ENCODE data around the gene NGF. TPM values are rescaled to one million over a fixed set of nuclear protein-coding genes. Genes with fewer than 3 reads are reported as not detected.

Gene NGF
- total and polyA plus RNA-seq, 2 of the 4 experiments (the other 2 are of a cell fraction) = 12.5 to 21.7 TPM

DNA sequence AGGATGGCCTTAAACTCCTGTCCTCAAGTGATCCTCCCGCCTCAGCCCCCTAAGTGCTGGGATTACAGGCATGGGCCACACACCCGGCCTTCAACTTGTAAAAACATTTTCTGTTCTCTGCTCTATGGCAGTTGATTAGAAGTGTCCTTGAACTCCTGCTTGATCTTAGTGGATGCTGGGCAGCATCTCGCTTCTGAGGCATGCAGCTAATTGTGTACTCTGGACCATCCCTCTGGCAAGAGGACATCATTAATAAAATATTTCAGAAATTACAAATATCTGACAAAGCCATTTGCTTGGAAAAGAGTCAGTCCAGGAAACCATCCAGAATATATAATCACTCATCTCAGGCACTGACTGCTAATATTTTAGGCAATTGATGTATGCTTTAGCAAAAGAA is 8.1 kb downstream of the NGF start:
- H2AFZ ChIP-seq (replicated peaks; ENCODE audit: low read length, poor library complexity) = no peak overlapping the region
- WGBS, 2 experiments (ENCODE audit: extremely low coverage in 2 of 2, insufficient read length in 1 of 2) = no CpG with 5 or more reads among the region's 3 CpGs
- H3K9me3 ChIP-seq (ENCODE audit: control insufficient read depth, insufficient read depth, low read length) = no peaks in the 10 kb centered on the region
- peaks cover 8 to 30% of the 10 kb centered on the region in 2 experiments; a peak in 3 of 4 replicates for H3K79me1 ChIP-seq (ENCODE audit: low read depth in 1 of 2, low read length in 2 of 2)
- H4K5ac ChIP-seq (ENCODE audit: low read depth, low read length) = no peak overlapping the region
- ChIA-PET POLR2A (ENCODE audit: unreplicated experiment) (no interaction called here), CTCF (no interaction called here)
- peak; percentile 50 for ATAC-seq (ENCODE audit: low read depth)
- H2BK120ac ChIP-seq (ENCODE audit: low read depth, low read length) = peak overlapping the region; percentile 83
- H3K4me2 ChIP-seq (ENCODE audit: low read depth, low read length) = peak overlapping the region; percentile 48; the same call in 1 of the 2 replicates
- peak overlapping the region; percentile 22; the same call in 1 of the 2 replicates for H3K18ac ChIP-seq (ENCODE audit: low read depth, low read length)
- H3K9me1 ChIP-seq (ENCODE audit: insufficient read depth, low read length) = peaks cover 12% of the 10 kb centered on the region
- peak overlapping the region; percentile 87 for H2BK5ac ChIP-seq (ENCODE audit: low read depth, low read length, poor library complexity, severe bottlenecking)
- H3K27me3 ChIP-seq (ENCODE audit: control insufficient read depth, insufficient read depth, low read length) = no peaks in the 10 kb centered on the region
- peak; percentile 46 for DNase-seq
- H4K8ac ChIP-seq (ENCODE audit: low read depth in 2 of 2, low read length in 2 of 2) = peak overlapping the region in 1 of 2 experiments; percentile 80; a peak in 3 of 4 replicates
- peak overlapping the region; percentile 45; the same call in 1 of the 2 replicates for H4K91ac ChIP-seq (ENCODE audit: insufficient read depth, low read depth, low read length)
- peak overlapping the region; percentile 46 for H3K23ac ChIP-seq (ENCODE audit: low read depth, low read length)
- peak overlapping the region; percentile 77 for H2BK20ac ChIP-seq (ENCODE audit: low read depth, low read length)
- dilution Hi-C loops (cut with HindIII; ENCODE audit: low sequenced_read_pairs, unreplicated experiment) = no loop called here
- BruUV-seq (replicated peaks) = no TSS peak
- H3K4ac ChIP-seq (ENCODE audit: low read depth, low read length) = peak overlapping the region; percentile 82
- in situ Hi-C loops (cut with MboI; ENCODE audit: low sequenced_read_pairs) = loop anchor here (10.0 kb wide), 1 partner anchor 155 kb away; no protein-coding TSS in a partner anchor
- H3K9ac ChIP-seq (ENCODE audit: low read depth, low read length) = no peak overlapping the region; the same call in 1 of the 2 replicates
- H4K20me1 ChIP-seq (ENCODE audit: insufficient read depth, low read length) = no peaks in the 10 kb centered on the region
- H3K27ac ChIP-seq (ENCODE audit: insufficient read depth, low read length) = peak overlapping the region; percentile 53
- no peak overlapping the region for H3K14ac ChIP-seq (replicated peaks; ENCODE audit: low read depth, low read length)
- peak overlapping the region; percentile 11; the same call in 1 of the 3 replicates for H2BK15ac ChIP-seq (ENCODE audit: low read depth, low read length)
- H3K56ac ChIP-seq (ENCODE audit: extremely low read depth, insufficient read depth, low read length) = peak overlapping the region; percentile 91; the same call in 1 of the 2 replicates
- no peaks in the 10 kb centered on the region for H3K36me3 ChIP-seq (ENCODE audit: control insufficient read depth, insufficient read depth, low read length)
- TF ChIP-seq SMC3 (IDR thresholded peaks at IDR 0.05; ENCODE audit: low read depth, low read length) (no peak), MAZ (IDR thresholded peaks at IDR 0.05; ENCODE audit: borderline replicate concordance, low read depth, low read length) (no peak), CHD1 (IDR thresholded peaks at IDR 0.05; ENCODE audit: low read depth, low read length) (no peak), CEBPB (IDR thresholded peaks at IDR 0.05; ENCODE audit: low read depth, low read length) (no peak), MAFK (IDR thresholded peaks at IDR 0.05; ENCODE audit: low read depth, low read length) (no peak), FOS (IDR thresholded peaks at IDR 0.05; ENCODE audit: low read depth, low read length) (no peak), POLR2A (IDR thresholded peaks at IDR 0.05; ENCODE audit: low read depth, low read length) (no peak), BHLHE40 (IDR thresholded peaks at IDR 0.05; ENCODE audit: low read depth, low read length) (no peak), NFE2L2 (IDR thresholded peaks at IDR 0.05; ENCODE audit: low read depth, low read length) (no peak), MXI1 (IDR thresholded peaks at IDR 0.05; ENCODE audit: borderline replicate concordance, low read depth, low read length) (no peak), RCOR1 (IDR thresholded peaks at IDR 0.05; ENCODE audit: insufficient replicate concordance, low read length) (no peak), RFX5 (IDR thresholded peaks at IDR 0.05; ENCODE audit: low read depth, low read length) (no peak), RAD21 (IDR thresholded peaks at IDR 0.05; ENCODE audit: low read length) (no peak)
- TF ChIP-seq, protein P1, sequence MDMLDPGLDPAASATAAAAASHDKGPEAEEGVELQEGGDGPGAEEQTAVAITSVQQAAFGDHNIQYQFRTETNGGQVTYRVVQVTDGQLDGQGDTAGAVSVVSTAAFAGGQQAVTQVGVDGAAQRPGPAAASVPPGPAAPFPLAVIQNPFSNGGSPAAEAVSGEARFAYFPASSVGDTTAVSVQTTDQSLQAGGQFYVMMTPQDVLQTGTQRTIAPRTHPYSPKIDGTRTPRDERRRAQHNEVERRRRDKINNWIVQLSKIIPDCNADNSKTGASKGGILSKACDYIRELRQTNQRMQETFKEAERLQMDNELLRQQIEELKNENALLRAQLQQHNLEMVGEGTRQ (IDR thresholded peaks at IDR 0.05; ENCODE audit: low read depth, low read length) = no peak
- TF ChIP-seq, protein P2, sequence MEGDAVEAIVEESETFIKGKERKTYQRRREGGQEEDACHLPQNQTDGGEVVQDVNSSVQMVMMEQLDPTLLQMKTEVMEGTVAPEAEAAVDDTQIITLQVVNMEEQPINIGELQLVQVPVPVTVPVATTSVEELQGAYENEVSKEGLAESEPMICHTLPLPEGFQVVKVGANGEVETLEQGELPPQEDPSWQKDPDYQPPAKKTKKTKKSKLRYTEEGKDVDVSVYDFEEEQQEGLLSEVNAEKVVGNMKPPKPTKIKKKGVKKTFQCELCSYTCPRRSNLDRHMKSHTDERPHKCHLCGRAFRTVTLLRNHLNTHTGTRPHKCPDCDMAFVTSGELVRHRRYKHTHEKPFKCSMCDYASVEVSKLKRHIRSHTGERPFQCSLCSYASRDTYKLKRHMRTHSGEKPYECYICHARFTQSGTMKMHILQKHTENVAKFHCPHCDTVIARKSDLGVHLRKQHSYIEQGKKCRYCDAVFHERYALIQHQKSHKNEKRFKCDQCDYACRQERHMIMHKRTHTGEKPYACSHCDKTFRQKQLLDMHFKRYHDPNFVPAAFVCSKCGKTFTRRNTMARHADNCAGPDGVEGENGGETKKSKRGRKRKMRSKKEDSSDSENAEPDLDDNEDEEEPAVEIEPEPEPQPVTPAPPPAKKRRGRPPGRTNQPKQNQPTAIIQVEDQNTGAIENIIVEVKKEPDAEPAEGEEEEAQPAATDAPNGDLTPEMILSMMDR (conservative IDR thresholded peaks at IDR 0.05; ENCODE audit: low read depth, low read length) = no peak
- TF ChIP-seq, protein P3, sequence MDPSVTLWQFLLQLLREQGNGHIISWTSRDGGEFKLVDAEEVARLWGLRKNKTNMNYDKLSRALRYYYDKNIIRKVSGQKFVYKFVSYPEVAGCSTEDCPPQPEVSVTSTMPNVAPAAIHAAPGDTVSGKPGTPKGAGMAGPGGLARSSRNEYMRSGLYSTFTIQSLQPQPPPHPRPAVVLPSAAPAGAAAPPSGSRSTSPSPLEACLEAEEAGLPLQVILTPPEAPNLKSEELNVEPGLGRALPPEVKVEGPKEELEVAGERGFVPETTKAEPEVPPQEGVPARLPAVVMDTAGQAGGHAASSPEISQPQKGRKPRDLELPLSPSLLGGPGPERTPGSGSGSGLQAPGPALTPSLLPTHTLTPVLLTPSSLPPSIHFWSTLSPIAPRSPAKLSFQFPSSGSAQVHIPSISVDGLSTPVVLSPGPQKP (IDR thresholded peaks at IDR 0.05; ENCODE audit: borderline replicate concordance, low read depth, low read length) = no peak
- H2AK5ac ChIP-seq (ENCODE audit: low read depth, low read length) = 0 out of 2 replicates have a peak overlapping the region, but pooled peaks have one; percentile 76
- no peak overlapping the region for H3K4me3 ChIP-seq (ENCODE audit: insufficient read depth, low read depth, low read length)
- intact Hi-C loops (cut with micrococcal nuclease) = loop anchor here (1.0 to 5.0 kb wide), 5 partner anchors 53 to 265 kb away; no protein-coding TSS in a partner anchor
- H3K4me1 ChIP-seq (ENCODE audit: control insufficient read depth, insufficient read depth, low read length) = peaks cover 22% of the 10 kb centered on the region
- no peak overlapping the region for H2AK9ac ChIP-seq (replicated peaks; ENCODE audit: low read depth, low read length, poor library complexity)

Measured in IMR-90 (cell line).